CD14-positive monocyte (primary cell): Measurements from ENCODE around the gene SEPHS1. TPM values are rescaled to one million over a fixed set of nuclear protein-coding genes. Genes with fewer than 3 reads are reported as not detected.
"Not testable (repeated sequence)": the region's sequence is repeated elsewhere in the genome, so short reads cannot be mapped to it uniquely, and the experiment has no call there.

ENCODE experiments used
- DNase-seq, 3 donors: peaks; one replicate each; pipeline ENCODE4 v3.0.0-alpha.2; 2011 to 2022
- H2AFZ ChIP-seq: 2 replicates; pipeline ENCODE4 v1.6.0; 2012; ENCODE audit warnings: mild to moderate bottlenecking, low read depth, low read length, inconsistent platforms; ENCODE audit not compliant: insufficient read depth, poor library complexity, severe bottlenecking
- H3K27ac ChIP-seq, 2 donors: 1 replicate in 1 of 2; 2 replicates in 1 of 2; pipeline ENCODE4 v1.5.1; 2012 to 2013; ENCODE audit warnings: low read length in 2 of 2, control low read depth in 1 of 2, inconsistent platforms in 1 of 2, low read depth in 1 of 2, mild to moderate bottlenecking in 1 of 2
- H3K27me3 ChIP-seq, 2 donors: one replicate each; pipeline versions ENCODE4 v1.6.0 to v1.6.1; 2011 to 2013; ENCODE audit warnings: low read length in 2 of 2; ENCODE audit not compliant: control insufficient read depth in 2 of 2, insufficient read depth in 2 of 2
- H3K36me3 ChIP-seq, 2 donors: replicated peaks in 1 of 2; 1 replicate in 1 of 2; 2 replicates in 1 of 2; pipeline versions ENCODE4 v1.5.1 to v1.6.1; 2012 to 2013; ENCODE audit warnings: low read length in 2 of 2, control low read depth in 1 of 2, inconsistent platforms in 1 of 2, mild to moderate bottlenecking in 1 of 2; ENCODE audit not compliant: insufficient read depth in 2 of 2, control insufficient read depth in 1 of 2
- H3K4me1 ChIP-seq, 2 donors: 1 replicate in 1 of 2; 2 replicates in 1 of 2; pipeline versions ENCODE4 v1.5.1 to v1.6.1; 2012 to 2013; ENCODE audit warnings: low read length in 2 of 2, control low read depth in 1 of 2, inconsistent platforms in 1 of 2, mild to moderate bottlenecking in 1 of 2, moderate library complexity in 1 of 2; ENCODE audit not compliant: insufficient read depth in 2 of 2, control insufficient read depth in 1 of 2
- H3K4me2 ChIP-seq: replicated peaks from 2 replicates; pipeline ENCODE3; 2012; ENCODE audit warnings: low read length, moderate library complexity, mild to moderate bottlenecking; ENCODE audit not compliant: poor library complexity, severe bottlenecking; ENCODE audit errors: extremely low read depth
- H3K4me3 ChIP-seq, 3 experiments: fragments of 200-600 bp in 1 of 3; sonication (generic) in 1 of 3; replicated peaks in 1 of 3; 1 replicate in 2 of 3; 2 replicates in 1 of 3; pipeline ENCODE4 v1.5.1; 2011 to 2013; ENCODE audit warnings: low read length in 3 of 3, mild to moderate bottlenecking in 3 of 3, control low read depth in 2 of 3, low read depth in 2 of 3, inconsistent platforms in 1 of 3, moderate library complexity in 1 of 3
- H3K79me2 ChIP-seq: 2 replicates; pipeline ENCODE4 v1.6.0; 2012; ENCODE audit warnings: mild to moderate bottlenecking, control low read depth, inconsistent platforms, low read length, moderate library complexity; ENCODE audit not compliant: insufficient read depth
- H3K9ac ChIP-seq: 2 replicates; pipeline ENCODE4 v1.6.0; 2017; ENCODE audit warnings: low read length, mild to moderate bottlenecking; ENCODE audit not compliant: insufficient read depth, poor library complexity, severe bottlenecking
- H3K9me3 ChIP-seq, 2 donors: replicated peaks in 1 of 2; 1 replicate in 1 of 2; 2 replicates in 1 of 2; pipeline versions ENCODE4 v1.5.1 to v1.6.1; 2012 to 2013; ENCODE audit warnings: low read length in 2 of 2, control low read depth in 1 of 2; ENCODE audit not compliant: control insufficient read depth in 1 of 2, insufficient read depth in 1 of 2
- H4K20me1 ChIP-seq: 2 replicates; pipeline ENCODE4 v1.6.0; 2012; ENCODE audit warnings: mild to moderate bottlenecking, low read length, control low read depth, moderate library complexity; ENCODE audit not compliant: insufficient read depth
- H3K27ac Mint-ChIP-seq, 7 donors: one replicate each; pipeline ENCODE4 v1.8.0; 2020; ENCODE audit warnings: mild to moderate bottlenecking in 7 of 7, mixed read lengths in 7 of 7, moderate library complexity in 6 of 7, inconsistent platforms in 2 of 7
- H3K27me3 Mint-ChIP-seq, 3 donors: one replicate each; pipeline ENCODE4 v1.8.0; 2021 to 2022; ENCODE audit warnings: low read depth in 3 of 3, mild to moderate bottlenecking in 3 of 3, mixed read lengths in 3 of 3, moderate library complexity in 3 of 3, inconsistent platforms in 1 of 3
- H3K36me3 Mint-ChIP-seq, 2 donors: one replicate each; pipeline ENCODE4 v1.8.0; 2020; ENCODE audit warnings: mixed read lengths in 2 of 2, inconsistent platforms in 1 of 2, mild to moderate bottlenecking in 1 of 2
- H3K4me1 Mint-ChIP-seq: one replicate; pipeline ENCODE4 v1.8.0; 2020; ENCODE audit warnings: mild to moderate bottlenecking, mixed read lengths
- H3K4me3 Mint-ChIP-seq, 2 donors: one replicate each; pipeline ENCODE4 v1.8.0; 2020; ENCODE audit warnings: mild to moderate bottlenecking in 2 of 2, mixed read lengths in 2 of 2, moderate library complexity in 1 of 2
- H3K9me3 Mint-ChIP-seq, 7 donors: one replicate each; pipeline ENCODE4 v1.8.0; 2020 to 2022; ENCODE audit warnings: mixed read lengths in 7 of 7, mild to moderate bottlenecking in 6 of 7, moderate library complexity in 6 of 7, inconsistent platforms in 2 of 7
- WGBS: methylation state at CpG from one replicate; pipeline ENCODE4 v1.1.5; 2013; ENCODE audit warnings: missing lambda C conversion rate; ENCODE audit not compliant: insufficient coverage; 5-methylcytosine and 5-hydroxymethylcytosine counted together
- intact Hi-C, 2 donors: fragments of 100-400 bp; cut with micrococcal nuclease; formaldehyde crosslinking; loops; one replicate each; pipeline versions ENCODE4 v1.15.0 to v1.15.1; 2023
- polyA plus RNA-seq, 3 donors: library from polyadenylated mRNA; depleted of rRNA in 1 of 3; unstranded in 2 of 3; stranded (reverse) in 1 of 3; fragments of 300-500 nt in 2 of 3; fragments of >200 nt in 1 of 3; fragmentation: Illumina TruSeq in 2 of 3; gene quantifications; 1 replicate in 2 of 3; 2 replicates in 1 of 3; pipeline ENCODE4 v1.2.3, GENCODE V29; 2012 to 2021
- TF ChIP-seq, protein P1 (sequence below): fragments of 200-600 bp; IDR thresholded peaks from one replicate; pipeline ENCODE4 v1.8.0; 2022; ENCODE audit warnings: antibody characterized with exemption, mild to moderate bottlenecking

The SEPHS1 gene
- polyA plus RNA-seq, 3 donors = 11.9 to 16.3 (median 15.1) TPM

DNA sequence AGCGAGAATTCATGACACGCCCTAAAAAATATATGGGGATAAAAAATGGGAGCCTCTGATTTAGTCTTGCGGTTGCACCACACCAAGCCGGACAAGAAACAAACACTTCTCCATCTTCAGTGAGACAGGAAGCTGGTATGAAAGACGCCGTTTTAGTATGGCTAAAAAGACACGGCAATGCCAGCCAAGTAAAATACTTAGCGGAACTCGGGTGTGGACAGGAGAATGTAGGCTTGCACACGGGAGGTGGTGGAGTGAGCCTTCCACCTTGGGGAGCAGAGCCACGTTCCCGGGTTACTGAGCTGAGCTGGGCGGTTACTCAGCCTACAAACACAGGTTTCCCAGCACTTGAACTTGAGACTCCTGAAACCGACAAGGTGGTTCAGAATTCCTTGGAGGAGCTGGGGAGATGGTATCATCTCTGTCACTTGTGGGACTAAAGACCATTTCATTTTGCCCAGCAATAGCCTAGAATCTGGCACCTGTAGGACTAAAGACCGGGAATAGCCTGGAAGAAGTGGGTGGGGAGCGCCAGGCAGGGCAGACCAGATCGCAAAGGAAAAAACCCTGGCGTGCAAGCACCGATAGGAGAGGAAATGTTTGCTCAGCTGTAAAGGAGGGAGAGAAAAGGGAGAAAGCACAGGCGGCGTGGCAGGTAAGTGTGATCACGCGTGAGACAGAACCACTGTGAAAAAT lies 34.8 kb upstream of the SEPHS1 start:
- peak in 2 of 3 donors; percentile 5 to 11 for DNase-seq
- no peak overlapping the region for H3K9ac ChIP-seq
- 2% methylated on average over 12 of the region's 23 CpGs for WGBS

DNA sequence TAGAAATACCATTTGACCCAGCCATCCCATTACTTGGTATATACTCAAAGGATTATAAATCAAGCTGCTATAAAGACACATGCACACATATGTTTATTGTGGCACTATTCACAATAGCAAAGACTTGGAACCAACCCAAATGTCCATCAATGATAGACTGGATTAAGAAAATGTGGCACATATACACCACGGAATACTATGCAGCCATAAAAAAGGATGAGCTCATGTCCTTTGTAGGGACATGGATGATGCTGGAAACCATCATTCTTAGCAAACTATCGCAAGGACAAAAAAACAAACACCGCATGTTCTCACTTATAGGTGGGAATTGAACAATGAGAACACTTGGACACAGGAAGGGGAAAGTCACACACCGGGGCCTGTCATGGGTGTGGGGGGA lies 31.0 kb upstream of the SEPHS1 start:
- H3K9me3 ChIP-seq, H3K4me2 ChIP-seq, H3K27ac Mint-ChIP-seq, H3K4me3 Mint-ChIP-seq, H3K9ac ChIP-seq, H3K4me3 ChIP-seq, H3K36me3 ChIP-seq, H3K27ac ChIP-seq, H3K36me3 Mint-ChIP-seq, H3K4me1 ChIP-seq, H3K9me3 Mint-ChIP-seq, DNase-seq, H3K79me2 ChIP-seq, H4K20me1 ChIP-seq, H2AFZ ChIP-seq: not testable (repeated sequence)
- Mint-ChIP-seq H3K4me1 (peaks cover 11% of the 10 kb centered on the region), H3K27me3 (peaks cover 26 to 45% (median 36%) of the 10 kb centered on the region in 3 donors)
- no CpG with 5 or more reads among the region's 4 CpGs for WGBS
- intact Hi-C loops = loop anchor here in 1 of 2 donors (10.0 kb wide), 1 partner anchor 396 kb away; no protein-coding TSS in a partner anchor
- H3K27me3 ChIP-seq = peaks cover 2 to 26% of the 10 kb centered on the region in 2 donors

More for the DNA sequence above, 34.8 kb upstream of the SEPHS1 start:
- Histone ChIP-seq H3K4me3 (no peak overlapping the region), H3K27ac (no peak overlapping the region), H3K79me2 (no peaks in the 10 kb centered on the region), H3K4me2 (peak overlapping the region; percentile 23), H2AFZ (peak overlapping the region; percentile 31), H3K27me3 (peaks cover 2 to 31% of the 10 kb centered on the region in 2 donors), H3K9me3 (no peaks in the 10 kb centered on the region), H4K20me1 (no peaks in the 10 kb centered on the region), H3K36me3 (no peaks in the 10 kb centered on the region), H3K4me1 (peaks cover 7 to 9% of the 10 kb centered on the region in 2 donors)
- Mint-ChIP-seq H3K36me3 (peaks cover 0 to 4% of the 10 kb centered on the region in 2 donors), H3K9me3 (peaks cover 0 to 9% (median 2%) of the 10 kb centered on the region in 7 donors), H3K27ac (no peak overlapping the region), H3K4me3 (peak overlapping the region; percentile 60 to 76), H3K27me3 (peaks cover 24 to 49% (median 42%) of the 10 kb centered on the region in 3 donors), H3K4me1 (peaks cover 11% of the 10 kb centered on the region)
- TF ChIP-seq, protein P1, sequence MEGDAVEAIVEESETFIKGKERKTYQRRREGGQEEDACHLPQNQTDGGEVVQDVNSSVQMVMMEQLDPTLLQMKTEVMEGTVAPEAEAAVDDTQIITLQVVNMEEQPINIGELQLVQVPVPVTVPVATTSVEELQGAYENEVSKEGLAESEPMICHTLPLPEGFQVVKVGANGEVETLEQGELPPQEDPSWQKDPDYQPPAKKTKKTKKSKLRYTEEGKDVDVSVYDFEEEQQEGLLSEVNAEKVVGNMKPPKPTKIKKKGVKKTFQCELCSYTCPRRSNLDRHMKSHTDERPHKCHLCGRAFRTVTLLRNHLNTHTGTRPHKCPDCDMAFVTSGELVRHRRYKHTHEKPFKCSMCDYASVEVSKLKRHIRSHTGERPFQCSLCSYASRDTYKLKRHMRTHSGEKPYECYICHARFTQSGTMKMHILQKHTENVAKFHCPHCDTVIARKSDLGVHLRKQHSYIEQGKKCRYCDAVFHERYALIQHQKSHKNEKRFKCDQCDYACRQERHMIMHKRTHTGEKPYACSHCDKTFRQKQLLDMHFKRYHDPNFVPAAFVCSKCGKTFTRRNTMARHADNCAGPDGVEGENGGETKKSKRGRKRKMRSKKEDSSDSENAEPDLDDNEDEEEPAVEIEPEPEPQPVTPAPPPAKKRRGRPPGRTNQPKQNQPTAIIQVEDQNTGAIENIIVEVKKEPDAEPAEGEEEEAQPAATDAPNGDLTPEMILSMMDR = no peak
- intact Hi-C loops = no loop called here
